GM23248 (cell line): ENCODE data around the gene PRKCSH.

Experiments used
- EZH2 ChIP-seq: fragments of 200-600 bp; sonication (generic); IDR thresholded peaks from 2 replicates; pipeline ENCODE4 v1.6.1; 2018; ENCODE audit warnings: antibody characterized with exemption, mild to moderate bottlenecking; ENCODE audit not compliant: insufficient read depth, poor library complexity, severe bottlenecking
- EZH2phosphoT487 ChIP-seq: fragments of 200-600 bp; sonication (generic); IDR thresholded peaks from 2 replicates; pipeline ENCODE4 v1.6.1; 2018; ENCODE audit warnings: antibody characterized with exemption, moderate library complexity, mild to moderate bottlenecking, low read depth; ENCODE audit not compliant: insufficient read depth

DNA sequence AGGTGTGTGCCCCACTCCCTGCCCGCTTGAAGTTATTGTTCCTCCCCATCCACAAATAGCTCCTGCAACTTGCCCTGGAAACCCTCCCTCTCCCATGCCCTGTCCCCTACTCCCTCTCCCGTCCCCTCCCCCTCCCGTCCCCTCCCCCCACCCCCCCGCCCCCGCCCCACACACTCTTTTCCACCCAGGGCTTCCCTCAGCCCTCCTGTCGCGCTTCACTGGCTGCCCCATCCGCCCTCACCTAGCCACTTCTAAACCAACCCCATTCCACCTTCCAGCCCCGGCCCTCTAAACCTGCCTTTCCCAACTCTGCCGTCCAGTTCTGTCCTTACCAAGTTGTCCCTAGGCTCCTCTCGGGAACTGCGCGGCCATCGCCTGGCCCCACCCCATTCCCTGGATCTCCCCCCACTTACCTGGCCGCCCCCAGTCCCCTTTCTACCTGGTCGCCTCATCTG lies 17.3 kb upstream of the PRKCSH start:
- no peak for TF ChIP-seq EZH2
- TF ChIP-seq EZH2phosphoT487: no peak
